Measurements from ENCODE around the gene CSN3.

Gene CSN3

DNA sequence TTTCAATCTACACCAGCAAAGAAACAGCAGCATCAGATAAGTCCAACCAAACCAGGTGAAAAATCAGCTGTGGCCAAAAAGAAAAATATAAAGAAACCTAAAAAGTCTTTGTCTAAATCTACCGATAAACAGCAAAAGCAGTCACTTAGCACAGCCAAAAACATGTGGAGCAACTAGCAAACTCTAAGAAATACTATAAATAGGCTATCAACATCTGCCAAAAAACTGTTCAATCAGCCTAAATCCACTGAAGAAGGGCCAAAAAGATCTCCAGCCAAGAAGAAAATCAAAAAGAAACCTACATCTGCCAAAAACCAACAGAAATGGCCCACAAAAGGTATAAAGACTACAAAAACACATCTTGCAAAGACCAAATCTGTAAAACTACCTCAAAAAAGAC is 55.7 kb downstream of the CSN3 start:
- in situ Hi-C loops (cut with HindIII; ENCODE audit: low sequenced_read_pairs) = no loop called here
- no peak overlapping the region for H3K4me3 ChIP-seq (ENCODE audit: low read depth, low read length)
- TF ChIP-seq, protein P1, sequence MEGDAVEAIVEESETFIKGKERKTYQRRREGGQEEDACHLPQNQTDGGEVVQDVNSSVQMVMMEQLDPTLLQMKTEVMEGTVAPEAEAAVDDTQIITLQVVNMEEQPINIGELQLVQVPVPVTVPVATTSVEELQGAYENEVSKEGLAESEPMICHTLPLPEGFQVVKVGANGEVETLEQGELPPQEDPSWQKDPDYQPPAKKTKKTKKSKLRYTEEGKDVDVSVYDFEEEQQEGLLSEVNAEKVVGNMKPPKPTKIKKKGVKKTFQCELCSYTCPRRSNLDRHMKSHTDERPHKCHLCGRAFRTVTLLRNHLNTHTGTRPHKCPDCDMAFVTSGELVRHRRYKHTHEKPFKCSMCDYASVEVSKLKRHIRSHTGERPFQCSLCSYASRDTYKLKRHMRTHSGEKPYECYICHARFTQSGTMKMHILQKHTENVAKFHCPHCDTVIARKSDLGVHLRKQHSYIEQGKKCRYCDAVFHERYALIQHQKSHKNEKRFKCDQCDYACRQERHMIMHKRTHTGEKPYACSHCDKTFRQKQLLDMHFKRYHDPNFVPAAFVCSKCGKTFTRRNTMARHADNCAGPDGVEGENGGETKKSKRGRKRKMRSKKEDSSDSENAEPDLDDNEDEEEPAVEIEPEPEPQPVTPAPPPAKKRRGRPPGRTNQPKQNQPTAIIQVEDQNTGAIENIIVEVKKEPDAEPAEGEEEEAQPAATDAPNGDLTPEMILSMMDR (IDR thresholded peaks at IDR 0.05; ENCODE audit: low read depth, low read length) = no peak
- no peak for DNase-seq (ENCODE audit: low read depth, low spot score)

DNA sequence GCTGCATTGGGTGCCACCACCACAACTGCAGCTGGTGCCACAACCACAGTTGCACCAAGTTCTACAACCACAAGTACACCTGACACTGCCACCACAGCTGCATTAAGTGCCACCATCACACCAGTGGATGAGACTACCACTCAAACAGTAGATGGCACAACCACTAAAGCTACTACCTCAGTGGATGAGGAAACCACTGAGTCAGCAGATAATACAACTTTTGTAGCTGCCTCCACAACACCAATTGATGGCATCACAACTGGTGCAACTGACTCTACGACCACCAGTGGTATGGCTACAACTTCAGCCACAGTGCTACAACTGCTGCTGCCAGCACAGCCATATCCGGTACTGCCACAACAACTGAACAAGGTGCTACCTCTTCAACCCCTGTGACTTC is 57.2 kb downstream of the CSN3 start:
- TF ChIP-seq, protein P1 (IDR thresholded peaks at IDR 0.05; ENCODE audit: low read depth, low read length) = no peak
- DNase-seq (ENCODE audit: low read depth, low spot score) = no peak
- no peak overlapping the region for H3K4me3 ChIP-seq (ENCODE audit: low read depth, low read length)
- in situ Hi-C loops (cut with HindIII; ENCODE audit: low sequenced_read_pairs) = no loop called here

DNA sequence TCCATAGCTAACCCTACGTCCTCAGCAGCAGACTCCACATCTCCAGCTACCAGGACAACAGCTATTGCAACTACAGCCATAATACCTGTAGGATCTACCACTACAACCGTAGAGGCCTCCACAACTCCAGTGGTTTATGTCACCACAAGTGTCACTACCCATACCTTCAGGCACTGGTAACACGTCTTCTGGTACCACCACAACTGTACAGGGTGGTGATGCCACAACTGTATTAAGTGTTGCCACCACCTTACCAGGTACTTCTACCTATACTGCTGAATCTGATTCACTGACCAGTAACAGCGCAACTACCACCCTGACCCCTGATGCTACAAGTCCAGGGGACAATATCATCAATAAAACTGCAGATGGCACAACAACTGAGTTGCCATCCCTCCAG is 57.8 kb downstream of the CSN3 start:
- no peak overlapping the region for H3K4me3 ChIP-seq (ENCODE audit: low read depth, low read length)
- no peak for DNase-seq (ENCODE audit: low read depth, low spot score)
- TF ChIP-seq, protein P1 (IDR thresholded peaks at IDR 0.05; ENCODE audit: low read depth, low read length) = no peak
- in situ Hi-C loops (cut with HindIII; ENCODE audit: low sequenced_read_pairs) = no loop called here
